Activated CD4-positive, alpha-beta T cell treated with anti-CD3 and anti-CD28 coated beads, Interleukin-2, Interleukin-4, amounts not matched to agents 100 ng/mL and 50 ng/mL, durations not matched to agents 16 hours and 8 hours (primary cell): ENCODE measurements around the gene ARHGAP28.

Source experiments
- DNase-seq: peaks from one replicate; pipeline ENCODE4 v3.0.0-alpha.2; 2020; ENCODE audit warnings: low spot score

The ARHGAP28 gene

DNA sequence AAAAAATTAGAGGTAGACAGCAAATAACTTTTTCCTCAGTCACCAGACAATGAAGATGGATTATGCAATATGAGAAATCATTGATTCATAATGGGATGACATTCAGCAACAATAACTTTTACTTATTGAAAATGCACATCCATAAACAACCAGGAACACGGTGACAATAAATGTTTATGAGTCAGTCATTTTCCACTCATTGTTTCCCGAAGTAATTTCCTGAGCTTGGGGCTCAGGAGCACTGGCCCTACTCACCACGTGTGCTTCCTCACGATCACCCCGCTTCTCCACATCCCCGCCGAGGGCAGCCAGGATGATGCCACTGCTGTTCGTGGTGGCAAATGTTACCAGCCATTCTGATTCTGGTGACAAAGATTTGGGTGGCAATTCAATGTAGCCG is 231.8 kb downstream of the ARHGAP28 start:
- DNase-seq, result no peak

DNA sequence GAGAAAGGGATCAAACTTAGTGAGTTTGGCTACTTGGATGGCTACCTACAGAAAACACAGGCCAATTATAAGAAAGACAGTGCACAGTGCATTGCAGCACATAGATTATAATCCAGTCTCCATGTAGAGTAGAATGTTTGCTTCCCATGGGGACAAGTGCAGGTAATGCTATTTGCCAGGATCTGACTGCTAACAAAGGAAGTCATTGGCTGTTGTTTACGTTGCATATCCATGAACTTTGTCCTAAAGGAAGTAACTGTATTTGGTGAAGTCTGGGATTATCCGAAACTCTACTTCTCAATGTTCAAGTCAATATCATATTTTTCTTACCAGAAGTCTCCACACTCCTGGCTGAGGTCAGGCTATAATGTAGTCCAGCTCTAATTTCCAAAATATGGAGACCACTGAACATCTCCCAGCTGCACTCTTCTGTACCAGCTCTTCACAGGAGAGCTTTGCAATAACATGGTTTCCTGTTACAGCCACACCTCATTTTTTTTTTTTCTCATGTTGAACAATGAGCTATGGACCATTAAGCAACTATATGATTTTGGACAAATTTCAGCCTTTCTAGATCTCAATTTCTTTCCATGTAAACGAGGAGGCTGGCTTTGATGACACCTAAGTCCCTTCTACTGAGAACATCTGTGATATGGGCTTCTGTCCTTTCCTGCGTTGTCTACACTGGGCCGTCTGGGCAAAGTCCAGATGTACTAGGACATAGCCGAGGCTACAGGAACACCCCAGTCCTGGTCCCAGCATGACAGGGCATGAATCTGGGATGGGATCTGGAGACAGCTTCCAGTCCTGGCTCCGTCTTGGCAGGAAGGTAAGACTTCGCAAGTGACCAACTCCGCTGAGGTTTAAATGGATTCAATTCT is 233.3 kb downstream of the ARHGAP28 start:
- no peak for DNase-seq

- no peak for DNase-seq
These were observed 234.1 kb downstream of the ARHGAP28 start for GRCh38 chr18:6963452-6964097.
